Brain microvascular endothelial cell (primary cell): Measurements from ENCODE around the gene BMAL1.

Experiments used
- DNase-seq: peaks from one replicate; pipeline ENCODE4 v3.0.0-alpha.2; 2020
- H3K27ac ChIP-seq: fragments of 250-450 bp; sonication (Bioruptor Pico); 2 replicates; pipeline ENCODE4 v1.5.1; 2020; ENCODE audit warnings: mild to moderate bottlenecking, moderate library complexity
- H3K27me3 ChIP-seq: fragments of 250-450 bp; sonication (Bioruptor Pico); replicated peaks from 2 replicates; pipeline ENCODE4 v1.5.1; 2020; ENCODE audit warnings: mild to moderate bottlenecking
- H3K36me3 ChIP-seq: fragments of 250-450 bp; sonication (Bioruptor Pico); replicated peaks from 2 replicates; pipeline ENCODE4 v1.5.1; 2020; ENCODE audit warnings: mild to moderate bottlenecking
- H3K4me3 ChIP-seq: 2 replicates; pipeline ENCODE4 v1.5.1; 2011; ENCODE audit warnings: low read depth, mild to moderate bottlenecking, control low read depth, low read length, moderate library complexity
- CTCF ChIP-seq: IDR thresholded peaks from 2 replicates; pipeline ENCODE4 v1.5.1; 2011; ENCODE audit warnings: low read depth, mild to moderate bottlenecking, moderate library complexity, low read length, control low read depth, inconsistent platforms; ENCODE audit errors: missing control alignments
- in situ Hi-C: cut with HindIII; loops from 2 replicates; pipeline ENCODE4 v1.10.0; 2017; ENCODE audit warnings: low sequenced_read_pairs, low pct_ligation_motif_present

Gene BMAL1

GRCh38 chr11:13284776-13285588, 7.4 kb downstream of the BMAL1 start:
- no peak overlapping the region for H3K4me3 ChIP-seq
- no peak for DNase-seq
- in situ Hi-C loops = no loop called here
- no peak for TF ChIP-seq CTCF
- H3K27ac ChIP-seq = no peak overlapping the region
- H3K36me3 ChIP-seq = no peaks in the 10 kb centered on the region
- no peaks in the 10 kb centered on the region for H3K27me3 ChIP-seq

GRCh38 chr11:13286279-13286821, 8.8 kb downstream of the BMAL1 start:
- Histone ChIP-seq H3K27ac (no peak overlapping the region), H3K4me3 (no peak overlapping the region), H3K36me3 (no peaks in the 10 kb centered on the region), H3K27me3 (no peaks in the 10 kb centered on the region)
- in situ Hi-C loops = no loop called here
- no peak for DNase-seq
- TF ChIP-seq CTCF = no peak

- Histone ChIP-seq H3K27me3 (no peaks in the 10 kb centered on the region), H3K36me3 (no peaks in the 10 kb centered on the region), H3K27ac (no peak overlapping the region), H3K4me3 (no peak overlapping the region)
- TF ChIP-seq CTCF = no peak
- in situ Hi-C loops = no loop called here
- DNase-seq = no peak
Measured at GRCh38 chr11:13287036-13287435, 9.4 kb downstream of the BMAL1 start.

GRCh38 chr11:13287681-13288080, 10.1 kb downstream of the BMAL1 start:
- in situ Hi-C loops = no loop called here
- H3K36me3 ChIP-seq = no peaks in the 10 kb centered on the region
- DNase-seq = no peak
- no peak overlapping the region for H3K4me3 ChIP-seq
- no peak overlapping the region for H3K27ac ChIP-seq
- H3K27me3 ChIP-seq = no peaks in the 10 kb centered on the region
- no peak for TF ChIP-seq CTCF

GRCh38 chr11:13288375-13289029, 10.9 kb downstream of the BMAL1 start:
- Histone ChIP-seq H3K27ac (no peak overlapping the region), H3K4me3 (no peak overlapping the region), H3K27me3 (no peaks in the 10 kb centered on the region), H3K36me3 (no peaks in the 10 kb centered on the region)
- TF ChIP-seq CTCF = no peak
- peak; percentile 43 for DNase-seq
- in situ Hi-C loops = no loop called here
